ENCODE measurements around the gene GRID2.

The GRID2 gene

GRCh38 chr4:93502991-93503390, 1199.2 kb downstream of the GRID2 start:
- no peak for DNase-seq (ENCODE audit: low spot score)

GRCh38 chr4:93513851-93514250, 1210.1 kb downstream of the GRID2 start:
- DNase-seq (ENCODE audit: low spot score) = no peak

DNA sequence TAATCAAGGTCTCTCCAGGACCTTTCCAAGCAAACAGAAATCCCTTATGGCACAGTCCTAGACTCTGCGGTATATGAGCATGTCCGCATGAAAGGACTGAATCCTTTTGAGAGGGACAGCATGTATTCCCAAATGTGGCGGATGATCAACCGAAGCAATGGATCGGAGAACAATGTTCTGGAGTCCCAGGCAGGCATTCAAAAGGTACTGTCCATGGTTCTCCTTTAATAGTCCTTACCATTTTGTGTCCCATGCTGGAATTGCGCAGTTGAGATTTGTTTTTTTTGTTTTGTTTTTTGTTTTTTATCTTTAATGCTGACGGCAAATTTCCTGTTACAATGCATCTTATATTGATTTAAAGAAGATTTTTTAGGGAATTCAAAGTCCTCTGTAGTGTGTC, 1211.4 kb downstream of the GRID2 start:
- no peak for DNase-seq (ENCODE audit: low spot score)

DNA sequence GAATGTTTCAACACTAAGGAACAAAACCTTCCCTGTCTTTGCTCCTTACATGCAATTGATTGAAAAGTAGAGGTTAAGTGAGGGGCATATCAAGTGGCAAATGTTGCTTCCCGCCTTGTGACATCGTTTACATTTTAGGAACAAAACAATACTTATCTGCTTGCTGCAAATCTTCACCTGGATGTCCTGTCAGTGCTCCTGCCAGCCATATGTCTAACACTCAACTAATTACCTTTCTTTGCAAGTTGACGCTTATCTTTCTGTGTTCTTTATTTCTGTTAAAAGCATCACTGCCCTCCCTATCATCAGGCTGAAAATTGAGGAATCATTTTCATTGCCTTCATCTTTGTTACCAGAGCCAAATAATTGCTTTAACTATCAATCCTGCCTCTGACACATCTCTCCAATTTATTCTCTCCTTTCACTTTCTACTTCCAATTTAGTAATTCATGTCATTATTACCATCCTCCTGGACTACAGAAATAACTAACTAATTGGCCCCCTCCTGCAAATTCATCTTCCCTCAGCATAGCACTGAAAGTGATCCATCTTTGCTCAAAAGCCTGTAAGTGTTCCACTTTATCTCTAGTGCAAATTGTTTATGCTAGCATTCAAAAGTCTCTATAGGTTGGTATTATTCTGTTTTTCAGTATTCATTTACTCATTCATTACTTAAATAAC, 1226.1 kb downstream of the GRID2 start:
- no peak for DNase-seq (ENCODE audit: low spot score)

- DNase-seq (ENCODE audit: low spot score) = no peak
Observed at GRCh38 chr4:93532234-93532633, 1228.5 kb downstream of the GRID2 start.

- DNase-seq (ENCODE audit: low spot score) = no peak
Observed at GRCh38 chr4:93540562-93540961, 1236.8 kb downstream of the GRID2 start.

DNA sequence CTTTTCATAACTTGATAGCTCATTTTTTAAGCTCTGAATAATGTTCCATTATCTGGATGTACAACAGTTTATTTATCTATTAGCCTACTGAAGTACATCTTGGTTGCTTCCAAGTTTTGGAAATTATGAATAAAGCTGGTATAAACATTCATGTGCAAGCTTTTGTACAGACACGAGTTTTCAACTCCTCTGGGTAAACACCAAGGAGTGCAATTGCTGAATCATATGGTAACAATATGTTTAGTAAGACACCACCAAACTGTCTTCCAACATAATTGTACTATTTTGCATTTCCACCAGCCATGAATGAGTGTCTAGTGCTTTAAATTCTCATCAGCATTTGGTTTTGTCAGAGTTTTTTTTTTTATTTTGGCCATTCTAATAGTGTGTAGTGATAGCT, 1258.1 kb downstream of the GRID2 start:
- no peak for DNase-seq (ENCODE audit: low spot score)

- DNase-seq (ENCODE audit: low spot score) = no peak
Observed at GRCh38 chr4:93568758-93569157, 1265.0 kb downstream of the GRID2 start.

GRCh38 chr4:93573285-93573684, 1269.5 kb downstream of the GRID2 start:
- no peak for DNase-seq (ENCODE audit: low spot score)

GRCh38 chr4:93578942-93579341, 1275.2 kb downstream of the GRID2 start:
- DNase-seq (ENCODE audit: low spot score) = no peak

DNA sequence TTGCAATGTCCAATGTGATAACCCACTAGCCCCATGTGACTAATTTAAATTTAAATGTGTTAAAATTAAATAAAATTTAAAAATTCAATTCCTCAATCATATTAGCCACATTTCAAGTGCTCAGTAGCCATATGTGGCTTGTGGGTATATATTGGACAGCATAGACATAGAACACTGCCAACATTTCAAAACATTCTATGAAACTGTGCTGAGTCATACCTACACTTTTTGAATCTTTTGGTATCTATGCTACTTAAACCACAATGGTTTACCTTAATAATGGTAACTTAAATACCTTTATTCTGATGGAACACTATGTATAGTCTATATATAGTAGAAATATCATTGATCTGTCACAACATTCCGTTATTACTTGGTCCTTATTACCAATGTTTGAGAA, 1301.4 kb downstream of the GRID2 start:
- DNase-seq (ENCODE audit: low spot score) = no peak

DNA sequence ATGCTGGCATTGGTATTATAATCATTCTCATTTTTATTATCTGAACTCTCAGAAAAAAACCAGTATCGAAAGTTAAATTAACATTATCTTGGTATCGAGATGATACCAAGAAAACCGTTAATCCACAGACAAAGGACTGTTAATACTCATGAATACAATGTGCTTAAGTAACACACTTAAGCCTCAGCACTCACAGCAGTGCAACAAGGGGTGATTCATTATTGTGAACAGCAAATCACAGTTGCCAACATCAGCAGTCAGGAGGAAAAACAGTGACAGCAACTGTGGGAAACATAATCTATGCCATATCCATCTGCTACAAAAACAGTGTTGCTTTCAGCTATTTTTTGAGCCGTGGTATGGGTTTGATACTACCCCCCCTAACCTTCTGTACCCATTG, 1313.8 kb downstream of the GRID2 start:
- no peak for DNase-seq (ENCODE audit: low spot score)

DNA sequence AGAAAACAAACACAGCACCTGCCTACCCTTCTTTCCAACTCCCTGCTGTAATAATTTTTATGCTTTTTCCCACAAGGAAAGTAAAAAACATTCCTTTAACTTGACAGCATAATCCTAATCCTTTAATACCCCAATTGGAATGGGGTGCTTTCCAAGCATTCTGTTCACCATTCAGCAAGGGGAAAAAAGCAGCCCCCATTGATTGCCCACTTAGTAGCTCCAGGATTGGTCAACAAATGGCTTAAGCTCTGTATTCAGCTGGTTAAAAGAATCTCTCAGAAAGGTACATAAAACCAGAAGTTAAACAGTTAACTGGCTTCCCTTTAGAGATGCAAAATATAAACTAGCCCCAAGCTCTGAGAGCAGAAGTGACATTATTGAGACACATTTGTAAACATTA, 1330.0 kb downstream of the GRID2 start:
- DNase-seq (ENCODE audit: low spot score) = no peak

DNA sequence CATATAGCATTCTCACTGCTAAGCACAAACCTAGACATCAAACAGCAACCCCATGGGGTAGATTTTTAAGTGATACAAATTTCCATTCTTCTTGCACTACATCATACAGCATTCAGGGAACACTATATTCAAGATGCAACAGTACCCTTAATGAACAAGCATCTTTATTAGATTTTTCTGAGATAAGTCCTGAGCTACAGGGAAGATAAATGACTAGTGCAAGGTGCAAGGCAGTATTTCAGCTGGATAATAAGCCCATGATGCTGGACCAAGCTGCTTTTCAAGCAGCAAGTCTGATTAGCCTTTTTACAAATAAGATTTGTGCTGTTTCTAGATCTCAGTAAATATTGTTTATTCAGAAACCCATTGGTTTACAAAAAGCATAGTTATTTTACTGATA, 1332.2 kb downstream of the GRID2 start:
- no peak for DNase-seq (ENCODE audit: low spot score)

DNA sequence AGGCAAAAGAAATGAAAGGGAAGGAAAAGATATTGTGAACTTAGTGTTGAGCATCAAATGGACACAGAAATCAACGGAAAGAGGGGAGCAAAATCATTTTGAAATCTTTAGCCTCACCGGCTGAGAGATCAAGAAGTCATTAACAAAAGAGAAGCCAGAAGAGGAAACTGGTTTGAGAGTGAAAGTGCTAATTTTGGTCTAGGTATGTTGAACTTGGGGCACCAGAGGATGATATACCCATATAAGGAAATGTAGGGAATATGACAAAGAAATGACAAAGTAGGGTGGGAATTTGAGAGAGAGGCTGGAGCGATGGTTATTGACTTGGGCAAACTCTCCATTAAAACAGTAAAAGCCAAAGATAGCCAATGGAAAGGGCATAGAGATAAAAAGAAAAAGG, 1341.4 kb downstream of the GRID2 start:
- no peak for DNase-seq (ENCODE audit: low spot score)

DNA sequence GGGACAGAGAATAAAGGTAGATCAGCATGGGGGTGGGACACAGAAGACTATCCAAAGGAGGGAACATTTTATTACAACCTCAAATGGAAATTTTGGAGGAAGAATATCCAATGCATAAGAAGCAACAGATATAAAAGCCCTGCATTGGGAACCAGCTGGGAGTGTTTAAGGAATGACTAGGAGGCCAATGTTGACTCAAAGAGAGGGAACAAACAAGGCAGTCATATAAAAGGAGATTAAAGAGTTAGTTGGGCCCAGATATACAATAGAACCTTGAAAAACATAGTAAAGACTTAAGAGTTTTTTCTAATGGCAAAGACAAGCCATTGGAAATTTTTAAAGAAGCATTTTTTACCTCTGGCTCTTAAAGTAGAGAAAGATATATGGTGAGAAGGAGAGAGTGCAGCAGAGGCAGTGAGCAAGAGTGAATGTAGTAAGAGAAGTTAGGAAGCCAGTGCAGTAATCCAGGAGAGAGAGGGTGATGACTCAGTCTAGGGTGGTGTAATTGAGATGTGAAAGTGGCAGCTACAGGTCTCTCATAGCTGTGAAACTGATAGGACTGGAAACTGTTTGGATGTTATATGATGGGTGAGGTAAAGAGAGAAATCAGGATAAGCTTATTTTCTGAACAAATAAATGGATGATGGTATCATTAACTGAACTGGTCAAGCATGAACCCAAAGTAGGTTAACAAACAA, 1342.6 kb downstream of the GRID2 start:
- no peak for DNase-seq (ENCODE audit: low spot score)

DNA sequence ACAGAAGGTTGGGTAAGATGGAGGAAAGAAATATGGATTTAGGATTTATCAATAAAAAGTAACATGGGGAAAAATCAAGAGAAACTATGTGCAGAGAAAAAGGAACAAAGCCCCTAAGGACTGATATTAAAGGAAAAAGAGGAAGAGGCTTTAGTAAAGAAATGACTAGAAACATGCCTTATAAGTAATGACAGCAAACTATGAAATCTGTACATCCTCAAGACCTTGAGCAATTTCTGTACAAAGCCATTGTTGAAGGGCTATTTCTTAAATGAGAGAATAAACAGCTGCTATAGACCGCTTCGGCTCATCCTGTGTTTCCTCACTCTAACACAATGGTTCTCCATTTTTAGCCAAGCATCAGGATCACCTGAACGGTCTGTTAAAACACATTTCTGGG, 1344.5 kb downstream of the GRID2 start:
- no peak for DNase-seq (ENCODE audit: low spot score)

- DNase-seq (ENCODE audit: low spot score) = no peak
Observed at GRCh38 chr4:93649828-93650227, 1346.1 kb downstream of the GRID2 start.

DNA sequence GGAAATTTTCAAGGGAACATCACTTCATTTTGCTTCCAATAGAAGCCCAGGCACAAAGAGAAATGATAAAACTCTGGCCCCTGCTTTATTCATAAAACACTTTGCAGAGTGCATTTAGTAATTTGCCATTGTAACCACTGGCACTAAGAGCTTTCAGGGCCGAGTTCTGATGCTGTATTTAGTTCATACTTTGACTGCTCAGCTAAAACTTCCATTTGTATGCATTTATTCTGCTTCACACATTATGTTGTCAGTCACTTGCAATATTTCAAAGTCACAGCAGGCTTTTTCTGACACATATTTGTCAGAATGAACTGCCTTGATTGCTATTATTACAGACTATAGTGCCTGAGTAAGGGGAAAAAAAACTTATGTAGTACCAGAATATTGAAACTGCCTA, 1350.4 kb downstream of the GRID2 start:
- DNase-seq (ENCODE audit: low spot score) = no peak

- DNase-seq (ENCODE audit: low spot score) = no peak
Observed at GRCh38 chr4:93657527-93657926, 1353.8 kb downstream of the GRID2 start.

DNA sequence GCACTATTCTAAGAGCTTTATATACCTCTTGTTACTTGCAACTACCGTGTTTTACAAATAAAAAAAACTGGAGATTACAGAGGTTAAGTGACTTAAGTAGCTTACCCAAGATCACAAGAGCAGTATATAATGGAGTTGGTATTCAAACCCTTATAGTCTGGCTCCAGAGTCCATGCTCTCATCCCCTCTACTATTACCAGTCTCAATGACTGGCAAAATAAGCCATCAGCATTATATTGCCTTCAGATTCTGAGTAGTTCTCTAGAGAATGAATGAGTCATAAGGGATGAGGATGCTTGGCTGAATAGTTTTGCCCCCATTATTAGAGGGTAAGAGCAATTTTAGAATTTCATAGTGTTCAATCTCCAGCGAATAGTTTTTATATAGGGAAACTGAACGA, 1354.7 kb downstream of the GRID2 start:
- DNase-seq (ENCODE audit: low spot score) = no peak

GRCh38 chr4:93659629-93660028, 1355.9 kb downstream of the GRID2 start:
- DNase-seq (ENCODE audit: low spot score) = no peak

DNA sequence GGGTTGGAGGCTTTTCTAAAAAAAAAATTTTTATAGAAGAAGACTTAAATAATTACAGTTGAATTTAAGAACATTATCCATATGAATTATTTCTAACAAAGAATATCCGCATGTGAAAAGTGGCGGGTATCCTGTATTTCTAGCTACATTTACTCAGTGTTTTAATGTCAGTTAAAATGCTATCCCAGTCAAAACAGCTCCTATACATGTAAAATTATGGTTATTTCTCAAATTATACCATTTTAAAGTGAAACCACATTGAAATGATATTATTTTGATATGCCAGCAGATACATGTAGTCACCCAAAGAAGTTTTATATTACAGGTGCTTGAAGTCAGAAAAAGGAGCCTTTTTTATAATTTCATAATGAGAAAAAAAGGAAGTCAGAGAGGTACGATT, 1356.3 kb downstream of the GRID2 start:
- DNase-seq (ENCODE audit: low spot score) = no peak

- DNase-seq (ENCODE audit: low spot score) = no peak
Observed at GRCh38 chr4:93670434-93670833, 1366.7 kb downstream of the GRID2 start.
